CD14-positive monocyte (primary cell): Measurements from ENCODE around the gene RNF212B. TPM values are rescaled to one million over a fixed set of nuclear protein-coding genes. Genes with fewer than 3 reads are reported as not detected.

ENCODE experiments used
- DNase-seq, 3 donors: peaks; one replicate each; pipeline ENCODE4 v3.0.0-alpha.2; 2011 to 2022
- H2AFZ ChIP-seq: 2 replicates; pipeline ENCODE4 v1.6.0; 2012; ENCODE audit warnings: mild to moderate bottlenecking, low read depth, low read length, inconsistent platforms; ENCODE audit not compliant: insufficient read depth, poor library complexity, severe bottlenecking
- H3K27ac ChIP-seq, 2 donors: 1 replicate in 1 of 2; 2 replicates in 1 of 2; pipeline ENCODE4 v1.5.1; 2012 to 2013; ENCODE audit warnings: low read length in 2 of 2, control low read depth in 1 of 2, inconsistent platforms in 1 of 2, low read depth in 1 of 2, mild to moderate bottlenecking in 1 of 2
- H3K27me3 ChIP-seq, 2 donors: one replicate each; pipeline versions ENCODE4 v1.6.0 to v1.6.1; 2011 to 2013; ENCODE audit warnings: low read length in 2 of 2; ENCODE audit not compliant: control insufficient read depth in 2 of 2, insufficient read depth in 2 of 2
- H3K36me3 ChIP-seq, 2 donors: replicated peaks in 1 of 2; 1 replicate in 1 of 2; 2 replicates in 1 of 2; pipeline versions ENCODE4 v1.5.1 to v1.6.1; 2012 to 2013; ENCODE audit warnings: low read length in 2 of 2, control low read depth in 1 of 2, inconsistent platforms in 1 of 2, mild to moderate bottlenecking in 1 of 2; ENCODE audit not compliant: insufficient read depth in 2 of 2, control insufficient read depth in 1 of 2
- H3K4me1 ChIP-seq, 2 donors: 1 replicate in 1 of 2; 2 replicates in 1 of 2; pipeline versions ENCODE4 v1.5.1 to v1.6.1; 2012 to 2013; ENCODE audit warnings: low read length in 2 of 2, control low read depth in 1 of 2, inconsistent platforms in 1 of 2, mild to moderate bottlenecking in 1 of 2, moderate library complexity in 1 of 2; ENCODE audit not compliant: insufficient read depth in 2 of 2, control insufficient read depth in 1 of 2
- H3K4me2 ChIP-seq: replicated peaks from 2 replicates; pipeline ENCODE3; 2012; ENCODE audit warnings: low read length, moderate library complexity, mild to moderate bottlenecking; ENCODE audit not compliant: poor library complexity, severe bottlenecking; ENCODE audit errors: extremely low read depth
- H3K4me3 ChIP-seq, 3 experiments: fragments of 200-600 bp in 1 of 3; sonication (generic) in 1 of 3; replicated peaks in 1 of 3; 1 replicate in 2 of 3; 2 replicates in 1 of 3; pipeline ENCODE4 v1.5.1; 2011 to 2013; ENCODE audit warnings: low read length in 3 of 3, mild to moderate bottlenecking in 3 of 3, control low read depth in 2 of 3, low read depth in 2 of 3, inconsistent platforms in 1 of 3, moderate library complexity in 1 of 3
- H3K79me2 ChIP-seq: 2 replicates; pipeline ENCODE4 v1.6.0; 2012; ENCODE audit warnings: mild to moderate bottlenecking, control low read depth, inconsistent platforms, low read length, moderate library complexity; ENCODE audit not compliant: insufficient read depth
- H3K9ac ChIP-seq: 2 replicates; pipeline ENCODE4 v1.6.0; 2017; ENCODE audit warnings: low read length, mild to moderate bottlenecking; ENCODE audit not compliant: insufficient read depth, poor library complexity, severe bottlenecking
- H3K9me3 ChIP-seq, 2 donors: replicated peaks in 1 of 2; 1 replicate in 1 of 2; 2 replicates in 1 of 2; pipeline versions ENCODE4 v1.5.1 to v1.6.1; 2012 to 2013; ENCODE audit warnings: low read length in 2 of 2, control low read depth in 1 of 2; ENCODE audit not compliant: control insufficient read depth in 1 of 2, insufficient read depth in 1 of 2
- H4K20me1 ChIP-seq: 2 replicates; pipeline ENCODE4 v1.6.0; 2012; ENCODE audit warnings: mild to moderate bottlenecking, low read length, control low read depth, moderate library complexity; ENCODE audit not compliant: insufficient read depth
- H3K27ac Mint-ChIP-seq, 7 donors: one replicate each; pipeline ENCODE4 v1.8.0; 2020; ENCODE audit warnings: mild to moderate bottlenecking in 7 of 7, mixed read lengths in 7 of 7, moderate library complexity in 6 of 7, inconsistent platforms in 2 of 7
- H3K27me3 Mint-ChIP-seq, 3 donors: one replicate each; pipeline ENCODE4 v1.8.0; 2021 to 2022; ENCODE audit warnings: low read depth in 3 of 3, mild to moderate bottlenecking in 3 of 3, mixed read lengths in 3 of 3, moderate library complexity in 3 of 3, inconsistent platforms in 1 of 3
- H3K36me3 Mint-ChIP-seq, 2 donors: one replicate each; pipeline ENCODE4 v1.8.0; 2020; ENCODE audit warnings: mixed read lengths in 2 of 2, inconsistent platforms in 1 of 2, mild to moderate bottlenecking in 1 of 2
- H3K4me1 Mint-ChIP-seq: one replicate; pipeline ENCODE4 v1.8.0; 2020; ENCODE audit warnings: mild to moderate bottlenecking, mixed read lengths
- H3K4me3 Mint-ChIP-seq, 2 donors: one replicate each; pipeline ENCODE4 v1.8.0; 2020; ENCODE audit warnings: mild to moderate bottlenecking in 2 of 2, mixed read lengths in 2 of 2, moderate library complexity in 1 of 2
- H3K9me3 Mint-ChIP-seq, 7 donors: one replicate each; pipeline ENCODE4 v1.8.0; 2020 to 2022; ENCODE audit warnings: mixed read lengths in 7 of 7, mild to moderate bottlenecking in 6 of 7, moderate library complexity in 6 of 7, inconsistent platforms in 2 of 7
- CTCF ChIP-seq: fragments of 200-600 bp; IDR thresholded peaks from one replicate; pipeline ENCODE4 v1.8.0; 2022; ENCODE audit warnings: antibody characterized with exemption, mild to moderate bottlenecking
- WGBS: methylation state at CpG from one replicate; pipeline ENCODE4 v1.1.5; 2013; ENCODE audit warnings: missing lambda C conversion rate; ENCODE audit not compliant: insufficient coverage; 5-methylcytosine and 5-hydroxymethylcytosine counted together
- intact Hi-C, 2 donors: fragments of 100-400 bp; cut with micrococcal nuclease; formaldehyde crosslinking; loops; one replicate each; pipeline versions ENCODE4 v1.15.0 to v1.15.1; 2023
- polyA plus RNA-seq, 3 donors: library from polyadenylated mRNA; depleted of rRNA in 1 of 3; unstranded in 2 of 3; stranded (reverse) in 1 of 3; fragments of 300-500 nt in 2 of 3; fragments of >200 nt in 1 of 3; fragmentation: Illumina TruSeq in 2 of 3; gene quantifications; 1 replicate in 2 of 3; 2 replicates in 1 of 3; pipeline ENCODE4 v1.2.3, GENCODE V29; 2012 to 2021

RNF212B gene
- polyA plus RNA-seq, 3 donors, result not detected

- Histone ChIP-seq H4K20me1 (peaks cover 5% of the 10 kb centered on the region), H3K4me3 (no peak overlapping the region), H3K4me2 (no peak overlapping the region), H3K9ac (no peak overlapping the region), H2AFZ (no peak overlapping the region), H3K36me3 (peaks cover 3 to 16% of the 10 kb centered on the region in 2 donors), H3K27ac (no peak overlapping the region), H3K79me2 (peaks cover 36% of the 10 kb centered on the region), H3K27me3 (no peaks in the 10 kb centered on the region), H3K9me3 (no peaks in the 10 kb centered on the region), H3K4me1 (peaks cover 9 to 14% of the 10 kb centered on the region in 2 donors)
- no peak for TF ChIP-seq CTCF
- Mint-ChIP-seq H3K36me3 (peaks cover 10 to 14% of the 10 kb centered on the region in 2 donors), H3K27ac (no peak overlapping the region), H3K9me3 (no peaks in the 10 kb centered on the region), H3K4me1 (peaks cover 15% of the 10 kb centered on the region), H3K4me3 (no peak overlapping the region), H3K27me3 (peaks cover 0 to 4% (median 1%) of the 10 kb centered on the region in 3 donors)
- WGBS, result 100% methylated on average over 1 of the region's 6 CpGs
- intact Hi-C loops, result loop anchor here in 1 of 2 donors (10.0 kb wide), 1 partner anchor 186 kb away; the partner anchor contains the start of genes ACIN1 and C14orf119
- DNase-seq, result no peak
These were observed 43.5 kb downstream of the RNF212B start for GRCh38 chr14:23281247-23281646.

GRCh38 chr14:23284654-23285529 is 47.2 kb downstream of the RNF212B start:
- peaks cover 0 to 3% of the 10 kb centered on the region in 2 donors for H3K36me3 Mint-ChIP-seq
- WGBS, result 0% methylated on average over 1 of the region's 9 CpGs
- no peak for TF ChIP-seq CTCF

More at GRCh38 chr14:23284654-23285529, 47.2 kb downstream of the RNF212B start:
- H3K79me2 ChIP-seq, result peaks cover 36% of the 10 kb centered on the region
- H3K4me3 ChIP-seq, result peak overlapping the region; percentile 70 to 94 (median 89)
- H3K9me3 ChIP-seq, result no peaks in the 10 kb centered on the region
- peaks cover 24% of the 10 kb centered on the region for H3K4me1 Mint-ChIP-seq
- DNase-seq, result peak in 2 of 3 donors; percentile 19 to 46
- H2AFZ ChIP-seq, result peak overlapping the region; percentile 93
- H3K9ac ChIP-seq, result peak overlapping the region; percentile 92
- H4K20me1 ChIP-seq, result peaks cover 4% of the 10 kb centered on the region
- intact Hi-C loops, result loop anchor here (5.0 to 10.0 kb wide), 2 partner anchors 37 to 190 kb away; partner anchors contain the start of genes ACIN1 (in 1 of the 2), C14orf119 (in 1 of the 2) and PABPN1 (in 1 of the 2)
- H3K27ac Mint-ChIP-seq, result peak overlapping the region; percentile 84 to 94 (median 91)
- H3K27me3 ChIP-seq, result no peaks in the 10 kb centered on the region
- peaks cover 18 to 25% of the 10 kb centered on the region in 2 donors for H3K4me1 ChIP-seq
- H3K27ac ChIP-seq, result peak overlapping the region; percentile 42 to 91
- peak overlapping the region; percentile 95 for H3K4me2 ChIP-seq
- peak overlapping the region; percentile 98 to 99 for H3K4me3 Mint-ChIP-seq
- H3K9me3 Mint-ChIP-seq, result no peaks in the 10 kb centered on the region
- peaks cover 3 to 7% of the 10 kb centered on the region in 2 donors for H3K36me3 ChIP-seq
- peaks cover 0 to 2% (median 0%) of the 10 kb centered on the region in 3 donors for H3K27me3 Mint-ChIP-seq
